PC-9 (cell line): ENCODE measurements around the gene GPLD1. TPM values are rescaled to one million over a fixed set of nuclear protein-coding genes. Genes with fewer than 3 reads are reported as not detected.

Experiments used
- BruUV-seq: library from RNA; stranded (reverse); fragments of 400-500 nt; replicated peaks from 2 replicates; lab custom pipeline; 2021; lab: Mats Ljungman, UMichigan
- CTCF ChIA-PET: fragments of 300-600 bp; sonication (Branson Sonifier 250); formaldehyde crosslinking; loops from one replicate; lab custom pipeline; 2022; ENCODE audit warnings: antibody characterized with exemption; lab: Charles Lee
- POLR2A ChIA-PET: fragments of 300-600 bp; sonication (Branson Sonifier 250); formaldehyde crosslinking; loops from one replicate; lab custom pipeline; 2022; ENCODE audit warnings: antibody characterized with exemption; ENCODE audit not compliant: unreplicated experiment; lab: Charles Lee
- DNase-seq, 2 experiments: peaks; one replicate each; pipeline versions ENCODE4 v3.0.0 to v3.0.0-alpha.2; 2015 to 2022; ENCODE audit warnings: mixed read lengths in 1 of 2
- H2AFZ ChIP-seq: fragments of 200-600 bp; sonication (generic); 2 replicates; pipeline ENCODE4 v1.8.1; 2017; ENCODE audit warnings: antibody characterized with exemption
- H3F3A ChIP-seq: fragments of 200-600 bp; sonication (generic); 2 replicates; pipeline ENCODE4 v1.8.1; 2017; ENCODE audit warnings: antibody characterized with exemption, mild to moderate bottlenecking, low read depth; ENCODE audit not compliant: insufficient read depth
- H3K27ac ChIP-seq: fragments of 200-600 bp; sonication (generic); 2 replicates; pipeline ENCODE4 v1.6.1; 2016; ENCODE audit warnings: mixed run types
- H3K27me3 ChIP-seq: fragments of 200-600 bp; sonication (generic); 2 replicates; pipeline ENCODE4 v1.6.1; 2016; ENCODE audit warnings: low read depth, mixed run types; ENCODE audit not compliant: insufficient read depth
- H3K36me3 ChIP-seq: fragments of 200-600 bp; sonication (generic); 2 replicates; pipeline ENCODE4 v1.6.1; 2016; ENCODE audit warnings: low read depth, mixed run types
- H3K4me1 ChIP-seq: fragments of 200-600 bp; sonication (generic); replicated peaks from 2 replicates; pipeline ENCODE4 v1.6.1; 2016; ENCODE audit warnings: mixed run types; ENCODE audit not compliant: insufficient read depth
- H3K4me2 ChIP-seq: fragments of 200-600 bp; sonication (generic); 2 replicates; pipeline ENCODE4 v1.6.1; 2017; ENCODE audit warnings: mixed run types
- H3K4me3 ChIP-seq: fragments of 200-600 bp; sonication (generic); 2 replicates; pipeline ENCODE4 v1.6.1; 2016; ENCODE audit warnings: mixed run types
- H3K79me2 ChIP-seq: fragments of 200-600 bp; sonication (generic); 2 replicates; pipeline ENCODE4 v1.6.1; 2017; ENCODE audit warnings: low read depth, mixed run types
- H3K9me2 ChIP-seq: fragments of 200-600 bp; sonication (generic); 2 replicates; pipeline ENCODE4 v1.8.1; 2017; ENCODE audit warnings: mild to moderate bottlenecking; ENCODE audit not compliant: insufficient read depth
- H3K9me3 ChIP-seq: fragments of 200-600 bp; sonication (generic); 2 replicates; pipeline ENCODE4 v1.8.1; 2016; ENCODE audit warnings: low read depth; ENCODE audit not compliant: insufficient read depth
- H4K20me1 ChIP-seq: fragments of 200-600 bp; sonication (generic); 2 replicates; pipeline ENCODE4 v1.8.1; 2017; ENCODE audit not compliant: insufficient read depth
- EZH2 ChIP-seq: fragments of 200-600 bp; sonication (generic); IDR thresholded peaks from 2 replicates; pipeline ENCODE4 v1.8.0; 2017; ENCODE audit warnings: antibody characterized with exemption, low read depth
- intact Hi-C: fragments of 100-400 bp; cut with micrococcal nuclease; formaldehyde crosslinking; loops from one replicate; pipeline ENCODE4 v1.10.0; 2022; ENCODE audit not compliant: unreplicated experiment
- total RNA-seq: library from RNA; stranded (reverse); gene quantifications from 2 replicates; pipeline ENCODE4 v1.2.3, GENCODE V29; 2021
- TF ChIP-seq, protein P1 (sequence below): fragments of 200-600 bp; sonication (generic); conservative IDR thresholded peaks from 2 replicates; pipeline ENCODE4 v1.6.1; 2017; ENCODE audit warnings: mixed run types, antibody characterized with exemption, mild to moderate bottlenecking, moderate library complexity

The GPLD1 gene
- total RNA-seq, 1 experiment from 2014 or later, result 2.0 TPM

DNA sequence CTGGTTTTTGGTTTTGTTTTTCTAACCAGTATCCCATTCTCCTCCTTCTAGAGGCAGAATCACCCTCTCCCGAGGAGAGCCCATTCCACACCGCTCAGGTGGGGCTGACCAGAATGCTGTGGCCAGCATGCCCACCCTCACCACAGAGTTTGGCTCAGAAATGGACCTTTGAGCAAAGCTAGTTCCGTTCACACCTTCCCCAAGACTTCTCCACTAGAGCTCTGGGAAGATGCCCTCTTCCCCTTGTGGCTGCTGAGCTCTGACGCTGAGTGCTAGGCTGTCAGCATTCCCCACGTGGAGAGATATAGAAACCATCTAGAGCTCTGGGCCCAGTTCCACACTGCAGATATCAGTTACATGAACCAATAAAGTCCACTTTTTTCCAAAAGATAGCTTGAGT is 7.9 kb downstream of the GPLD1 start:
- BruUV-seq, result no TSS peak
- H3F3A ChIP-seq, result peaks cover 7% of the 10 kb centered on the region
- H3K4me2 ChIP-seq, result no peak overlapping the region
- H3K4me3 ChIP-seq, result no peak overlapping the region
- H3K9me2 ChIP-seq, result no peaks in the 10 kb centered on the region
- TF ChIP-seq, protein P1, sequence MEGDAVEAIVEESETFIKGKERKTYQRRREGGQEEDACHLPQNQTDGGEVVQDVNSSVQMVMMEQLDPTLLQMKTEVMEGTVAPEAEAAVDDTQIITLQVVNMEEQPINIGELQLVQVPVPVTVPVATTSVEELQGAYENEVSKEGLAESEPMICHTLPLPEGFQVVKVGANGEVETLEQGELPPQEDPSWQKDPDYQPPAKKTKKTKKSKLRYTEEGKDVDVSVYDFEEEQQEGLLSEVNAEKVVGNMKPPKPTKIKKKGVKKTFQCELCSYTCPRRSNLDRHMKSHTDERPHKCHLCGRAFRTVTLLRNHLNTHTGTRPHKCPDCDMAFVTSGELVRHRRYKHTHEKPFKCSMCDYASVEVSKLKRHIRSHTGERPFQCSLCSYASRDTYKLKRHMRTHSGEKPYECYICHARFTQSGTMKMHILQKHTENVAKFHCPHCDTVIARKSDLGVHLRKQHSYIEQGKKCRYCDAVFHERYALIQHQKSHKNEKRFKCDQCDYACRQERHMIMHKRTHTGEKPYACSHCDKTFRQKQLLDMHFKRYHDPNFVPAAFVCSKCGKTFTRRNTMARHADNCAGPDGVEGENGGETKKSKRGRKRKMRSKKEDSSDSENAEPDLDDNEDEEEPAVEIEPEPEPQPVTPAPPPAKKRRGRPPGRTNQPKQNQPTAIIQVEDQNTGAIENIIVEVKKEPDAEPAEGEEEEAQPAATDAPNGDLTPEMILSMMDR, result no peak
- no peak for TF ChIP-seq EZH2
- H3K79me2 ChIP-seq, result no peaks in the 10 kb centered on the region
- peaks cover 9% of the 10 kb centered on the region; the same call in 1 of the 2 replicates for H3K4me1 ChIP-seq
- no peak overlapping the region for H3K27ac ChIP-seq
- no peak for DNase-seq
- H3K27me3 ChIP-seq, result no peaks in the 10 kb centered on the region
- H3K9me3 ChIP-seq, result no peaks in the 10 kb centered on the region
- ChIA-PET POLR2A (no interaction called here), CTCF (no interaction called here)
- H3K36me3 ChIP-seq, result no peaks in the 10 kb centered on the region
- H2AFZ ChIP-seq, result no peak overlapping the region
- H4K20me1 ChIP-seq, result no peaks in the 10 kb centered on the region
- intact Hi-C loops, result no loop called here

GRCh38 chr6:24480705-24481104 is 8.7 kb downstream of the GPLD1 start:
- Histone ChIP-seq H3K4me3 (no peak overlapping the region), H3K9me3 (no peaks in the 10 kb centered on the region), H3K9me2 (no peaks in the 10 kb centered on the region), H3K4me1 (peaks cover 9% of the 10 kb centered on the region; the same call in 1 of the 2 replicates), H3K79me2 (no peaks in the 10 kb centered on the region), H3K27me3 (no peaks in the 10 kb centered on the region), H3K36me3 (no peaks in the 10 kb centered on the region), H3F3A (peaks cover 7% of the 10 kb centered on the region), H3K27ac (no peak overlapping the region), H2AFZ (no peak overlapping the region), H4K20me1 (no peaks in the 10 kb centered on the region), H3K4me2 (no peak overlapping the region)
- CTCF ChIA-PET, result interaction anchor here (0.7 kb wide), 1 partner anchor 31 kb away, joined by 3 read pairs; no protein-coding TSS in a partner anchor
- no TSS peak for BruUV-seq
- intact Hi-C loops, result no loop called here
- TF ChIP-seq, protein P1, result no peak
- no peak for TF ChIP-seq EZH2
- no peak for DNase-seq
- POLR2A ChIA-PET, result no interaction called here

DNA sequence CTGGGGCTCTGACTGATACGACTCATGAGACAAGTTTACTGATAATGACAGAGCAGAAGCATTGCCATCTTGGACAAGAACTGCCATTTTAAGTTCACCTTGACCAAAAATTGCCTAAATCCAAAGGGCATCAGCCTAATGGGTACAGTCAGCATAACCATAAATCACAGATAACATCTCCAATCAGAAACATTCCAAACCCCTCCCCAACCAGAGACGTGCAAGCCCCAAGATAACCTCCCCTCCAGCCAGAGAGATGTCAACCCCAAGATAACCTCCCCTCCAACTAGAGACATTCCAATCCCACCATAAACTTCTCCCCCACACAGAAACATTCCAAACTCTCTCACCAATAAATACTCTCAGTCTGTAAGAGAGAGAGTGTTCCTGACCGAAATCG is 10.5 kb downstream of the GPLD1 start:
- Histone ChIP-seq H3K4me3 (no peak overlapping the region), H3K9me3 (no peaks in the 10 kb centered on the region), H3K27me3 (no peaks in the 10 kb centered on the region), H3K4me2 (no peak overlapping the region), H4K20me1 (no peaks in the 10 kb centered on the region), H3K4me1 (no peaks in the 10 kb centered on the region), H3K79me2 (no peaks in the 10 kb centered on the region), H3F3A (no peaks in the 10 kb centered on the region), H3K36me3 (no peaks in the 10 kb centered on the region), H3K27ac (no peak overlapping the region), H2AFZ (no peak overlapping the region), H3K9me2 (no peaks in the 10 kb centered on the region)
- intact Hi-C loops, result no loop called here
- BruUV-seq, result no TSS peak
- DNase-seq, result no peak
- CTCF ChIA-PET, result no interaction called here
- POLR2A ChIA-PET, result no interaction called here
- TF ChIP-seq, protein P1, result no peak
- no peak for TF ChIP-seq EZH2
